MCF 10A (cell line): ENCODE data around the gene ZBTB38. TPM values are rescaled to one million over a fixed set of nuclear protein-coding genes. Genes with fewer than 3 reads are reported as not detected.

ENCODE experiments used
- BruUV-seq: library from RNA; stranded (reverse); fragments of 400-500 nt; replicated peaks from 2 replicates; lab custom pipeline; 2021; lab: Mats Ljungman, UMichigan
- CTCF ChIA-PET: fragments of 300-600 bp; sonication (Branson Sonifier 250); formaldehyde crosslinking; extraction: SDS; loops from one replicate; lab custom pipeline; 2021; ENCODE audit warnings: antibody characterized with exemption, inconsistent platforms; lab: Yijun Ruan, JAX
- POLR2A ChIA-PET: fragments of 300-600, 350-650 bp; sonication (Branson Sonifier 250); formaldehyde crosslinking; extraction: SDS; loops from one replicate; lab custom pipeline; 2020; ENCODE audit warnings: antibody characterized with exemption, inconsistent platforms; lab: Yijun Ruan, JAX
- DNase-seq: peaks from one replicate; pipeline ENCODE4 v3.0.0-alpha.2; 2018; ENCODE audit not compliant: unreplicated experiment
- H3K27ac Mint-ChIP-seq: one replicate; pipeline ENCODE4 v1.8.0; 2022; ENCODE audit warnings: mild to moderate bottlenecking, low read depth, mixed read lengths; ENCODE audit not compliant: unreplicated experiment
- H3K27me3 Mint-ChIP-seq: one replicate; pipeline ENCODE4 v1.8.0; 2022; ENCODE audit warnings: mixed read lengths; ENCODE audit not compliant: insufficient read depth, unreplicated experiment
- H3K36me3 Mint-ChIP-seq: one replicate; pipeline ENCODE4 v1.8.0; 2022; ENCODE audit warnings: mild to moderate bottlenecking, moderate library complexity, mixed read lengths; ENCODE audit not compliant: insufficient read depth, unreplicated experiment
- H3K4me1 Mint-ChIP-seq: one replicate; pipeline ENCODE4 v1.8.0; 2022; ENCODE audit warnings: mixed read lengths; ENCODE audit not compliant: insufficient read depth, unreplicated experiment
- H3K4me3 Mint-ChIP-seq: one replicate; pipeline ENCODE4 v1.8.0; 2022; ENCODE audit warnings: mild to moderate bottlenecking, moderate library complexity, mixed read lengths; ENCODE audit not compliant: unreplicated experiment
- H3K9me3 Mint-ChIP-seq: one replicate; pipeline ENCODE4 v1.8.0; 2022; ENCODE audit warnings: mixed read lengths; ENCODE audit not compliant: unreplicated experiment
- intact Hi-C: fragments of 100-400 bp; cut with micrococcal nuclease; formaldehyde crosslinking; loops from 2 replicates; pipeline ENCODE4 v1.14.1; 2022
- total RNA-seq: library from RNA; stranded (reverse); gene quantifications from 2 replicates; pipeline ENCODE4 v1.2.3, GENCODE V29; 2022
- TF ChIP-seq, protein P1 (sequence below): fragments of 200-600 bp; IDR thresholded peaks from one replicate; pipeline ENCODE4 v1.8.0; 2022; ENCODE audit warnings: antibody characterized with exemption, mild to moderate bottlenecking; ENCODE audit not compliant: unreplicated experiment

Gene ZBTB38
- total RNA-seq, 1 experiment from 2014 or later: 168 TPM

GRCh38 chr3:141382571-141382970, 14.3 kb downstream of the ZBTB38 start:
- TF ChIP-seq, protein P1, sequence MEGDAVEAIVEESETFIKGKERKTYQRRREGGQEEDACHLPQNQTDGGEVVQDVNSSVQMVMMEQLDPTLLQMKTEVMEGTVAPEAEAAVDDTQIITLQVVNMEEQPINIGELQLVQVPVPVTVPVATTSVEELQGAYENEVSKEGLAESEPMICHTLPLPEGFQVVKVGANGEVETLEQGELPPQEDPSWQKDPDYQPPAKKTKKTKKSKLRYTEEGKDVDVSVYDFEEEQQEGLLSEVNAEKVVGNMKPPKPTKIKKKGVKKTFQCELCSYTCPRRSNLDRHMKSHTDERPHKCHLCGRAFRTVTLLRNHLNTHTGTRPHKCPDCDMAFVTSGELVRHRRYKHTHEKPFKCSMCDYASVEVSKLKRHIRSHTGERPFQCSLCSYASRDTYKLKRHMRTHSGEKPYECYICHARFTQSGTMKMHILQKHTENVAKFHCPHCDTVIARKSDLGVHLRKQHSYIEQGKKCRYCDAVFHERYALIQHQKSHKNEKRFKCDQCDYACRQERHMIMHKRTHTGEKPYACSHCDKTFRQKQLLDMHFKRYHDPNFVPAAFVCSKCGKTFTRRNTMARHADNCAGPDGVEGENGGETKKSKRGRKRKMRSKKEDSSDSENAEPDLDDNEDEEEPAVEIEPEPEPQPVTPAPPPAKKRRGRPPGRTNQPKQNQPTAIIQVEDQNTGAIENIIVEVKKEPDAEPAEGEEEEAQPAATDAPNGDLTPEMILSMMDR: no peak
- H3K4me1 Mint-ChIP-seq: peaks cover 29% of the 10 kb centered on the region
- peaks cover 73% of the 10 kb centered on the region for H3K36me3 Mint-ChIP-seq
- H3K27ac Mint-ChIP-seq: peak overlapping the region; percentile 88
- intact Hi-C loops: no loop called here
- ChIA-PET CTCF (interaction anchor here (0.7 to 4.5 kb wide), 6 partner anchors 15 to 400 kb away, joined by 3 to 19 read pairs (median 4); no protein-coding TSS in a partner anchor), POLR2A (interaction anchor here (12.5 kb wide), 1 partner anchor 13 kb away, joined by 210 read pairs; the partner anchor contains the start of gene ZBTB38)
- no peak overlapping the region for H3K4me3 Mint-ChIP-seq
- no TSS peak for BruUV-seq
- H3K27me3 Mint-ChIP-seq: no peaks in the 10 kb centered on the region
- DNase-seq: no peak
- H3K9me3 Mint-ChIP-seq: no peaks in the 10 kb centered on the region

DNA sequence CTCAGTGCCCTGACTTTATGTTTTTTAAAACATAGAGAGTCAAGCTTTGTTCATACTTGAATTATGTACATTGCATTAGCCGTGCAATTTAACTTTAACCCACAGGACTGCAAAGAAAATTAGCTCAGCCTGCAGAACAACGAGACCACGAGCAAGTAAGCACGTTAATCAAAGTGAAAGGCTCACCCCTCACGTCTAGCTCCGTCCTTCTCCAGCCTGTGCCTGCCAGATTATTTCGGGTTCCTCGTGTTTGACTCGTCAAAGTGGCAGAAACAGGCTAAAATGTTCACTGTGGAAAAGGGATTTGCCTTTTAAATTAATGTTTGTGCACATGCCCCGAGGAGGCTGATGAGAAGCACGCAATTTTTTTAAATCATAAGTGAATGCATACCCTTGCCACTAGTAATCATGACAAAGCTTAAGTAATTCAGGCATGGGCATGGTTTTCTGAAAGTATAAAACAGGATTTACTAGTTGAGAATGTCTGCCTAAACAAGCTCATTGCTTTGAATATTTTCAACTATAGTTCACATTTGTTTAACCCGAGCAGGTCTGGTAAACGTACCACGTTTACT, 15.3 kb downstream of the ZBTB38 start:
- Mint-ChIP-seq H3K4me3 (no peak overlapping the region), H3K36me3 (peaks cover 67% of the 10 kb centered on the region), H3K27me3 (no peaks in the 10 kb centered on the region), H3K27ac (peak overlapping the region; percentile 46), H3K4me1 (peaks cover 30% of the 10 kb centered on the region), H3K9me3 (no peaks in the 10 kb centered on the region)
- ChIA-PET CTCF (interaction anchor here (0.7 to 4.5 kb wide), 13 partner anchors 8 to 166 kb away, joined by 3 to 19 read pairs (median 4); partner anchors contain the start of gene PXYLP1), POLR2A (interaction anchor here (1.6 to 12.5 kb wide), 2 partner anchors 9 to 14 kb away, joined by 4 to 210 read pairs; partner anchors contain the start of gene ZBTB38)
- no peak for DNase-seq
- TF ChIP-seq, protein P1: no peak
- no TSS peak for BruUV-seq
- intact Hi-C loops: no loop called here

DNA sequence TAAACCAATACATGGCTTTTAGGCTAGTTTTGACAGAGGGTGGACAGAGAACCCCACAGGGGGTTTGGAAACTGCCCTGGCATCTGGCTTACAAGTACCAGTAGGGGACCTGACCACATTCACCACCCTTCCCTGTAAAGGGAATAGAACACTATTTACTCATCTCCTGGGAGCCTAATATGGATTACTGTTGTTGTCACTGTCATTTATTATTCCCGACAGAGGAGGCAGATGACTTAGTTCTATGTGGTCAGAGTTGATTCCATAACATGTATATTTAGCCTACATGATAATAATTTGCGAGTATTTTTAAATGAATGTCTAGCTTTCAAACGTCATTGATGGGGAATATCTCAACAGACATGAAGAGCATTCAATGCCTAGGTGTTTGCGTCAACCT, 15.9 kb downstream of the ZBTB38 start:
- Mint-ChIP-seq H3K36me3 (peaks cover 72% of the 10 kb centered on the region), H3K4me3 (peak overlapping the region; percentile 6), H3K27me3 (no peaks in the 10 kb centered on the region), H3K4me1 (peaks cover 35% of the 10 kb centered on the region), H3K9me3 (no peaks in the 10 kb centered on the region), H3K27ac (peak overlapping the region; percentile 82)
- POLR2A ChIA-PET: interaction anchor here (1.6 to 12.5 kb wide), 2 partner anchors 9 to 14 kb away, joined by 4 to 210 read pairs; partner anchors contain the start of gene ZBTB38
- TF ChIP-seq, protein P1: no peak
- CTCF ChIA-PET: interaction anchor here (0.7 to 4.5 kb wide), 14 partner anchors 9 to 165 kb away, joined by 3 to 19 read pairs (median 4); partner anchors contain the start of gene PXYLP1
- intact Hi-C loops: no loop called here
- DNase-seq: no peak
- no TSS peak for BruUV-seq

- intact Hi-C loops: no loop called here
- Mint-ChIP-seq H3K4me1 (peaks cover 39% of the 10 kb centered on the region), H3K9me3 (no peaks in the 10 kb centered on the region), H3K4me3 (peak overlapping the region; percentile 6), H3K36me3 (peaks cover 72% of the 10 kb centered on the region), H3K27me3 (no peaks in the 10 kb centered on the region), H3K27ac (peak overlapping the region; percentile 82)
- no peak for DNase-seq
- ChIA-PET CTCF (interaction anchor here (0.6 to 4.5 kb wide), 11 partner anchors 9 to 153 kb away, joined by 3 to 19 read pairs (median 4); partner anchors contain the start of gene PXYLP1), POLR2A (interaction anchor here (1.0 to 12.5 kb wide), 5 partner anchors 10 to 73 kb away, joined by 3 to 210 read pairs (median 4); partner anchors contain the start of gene ZBTB38)
- TF ChIP-seq, protein P1: no peak
- BruUV-seq: no TSS peak
Observed at GRCh38 chr3:141384575-141384974, 16.3 kb downstream of the ZBTB38 start.
